Ovary (tissue), 3 donors: ENCODE data around the gene ANKRD22.

Experiments used
- POLR2A ChIP-seq: fragments of 450-650 bp; IDR thresholded peaks from one replicate; pipeline ENCODE4 v1.6.1; 2017; ENCODE audit warnings: antibody characterized with exemption, mild to moderate bottlenecking, moderate library complexity
- TF ChIP-seq, protein P1 (sequence below), 3 donors: fragments of 450-650 bp in 2 of 3; fragments of 200-600 bp in 1 of 3; IDR thresholded peaks; one replicate each; pipeline versions ENCODE4 v1.5.1 to v1.8.0; 2016 to 2022; ENCODE audit warnings: antibody characterized with exemption in 3 of 3, mild to moderate bottlenecking in 1 of 3
- donor health status: DM: no; HTN: no; CAD: no.

DNA sequence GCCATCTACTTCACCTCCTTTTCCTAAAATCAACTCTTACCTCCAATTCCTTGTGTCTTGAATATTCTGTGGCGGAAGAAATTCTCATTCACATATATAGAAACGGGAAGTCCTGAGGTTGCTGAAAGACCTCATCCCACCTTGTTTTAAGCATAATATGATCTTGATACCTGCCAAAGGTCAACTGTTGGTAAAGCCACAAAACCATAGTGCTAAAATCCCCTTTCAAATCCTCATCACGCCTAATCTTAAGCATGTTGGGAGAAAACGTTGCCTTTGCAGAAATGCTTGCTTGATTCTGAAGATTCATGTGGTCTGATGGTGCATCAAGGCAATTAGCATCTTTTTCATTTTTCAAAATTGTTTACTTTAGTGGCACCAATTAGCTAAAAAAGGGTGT, 8.5 kb downstream of the ANKRD22 start:
- no peak for TF ChIP-seq POLR2A
- TF ChIP-seq, protein P1, sequence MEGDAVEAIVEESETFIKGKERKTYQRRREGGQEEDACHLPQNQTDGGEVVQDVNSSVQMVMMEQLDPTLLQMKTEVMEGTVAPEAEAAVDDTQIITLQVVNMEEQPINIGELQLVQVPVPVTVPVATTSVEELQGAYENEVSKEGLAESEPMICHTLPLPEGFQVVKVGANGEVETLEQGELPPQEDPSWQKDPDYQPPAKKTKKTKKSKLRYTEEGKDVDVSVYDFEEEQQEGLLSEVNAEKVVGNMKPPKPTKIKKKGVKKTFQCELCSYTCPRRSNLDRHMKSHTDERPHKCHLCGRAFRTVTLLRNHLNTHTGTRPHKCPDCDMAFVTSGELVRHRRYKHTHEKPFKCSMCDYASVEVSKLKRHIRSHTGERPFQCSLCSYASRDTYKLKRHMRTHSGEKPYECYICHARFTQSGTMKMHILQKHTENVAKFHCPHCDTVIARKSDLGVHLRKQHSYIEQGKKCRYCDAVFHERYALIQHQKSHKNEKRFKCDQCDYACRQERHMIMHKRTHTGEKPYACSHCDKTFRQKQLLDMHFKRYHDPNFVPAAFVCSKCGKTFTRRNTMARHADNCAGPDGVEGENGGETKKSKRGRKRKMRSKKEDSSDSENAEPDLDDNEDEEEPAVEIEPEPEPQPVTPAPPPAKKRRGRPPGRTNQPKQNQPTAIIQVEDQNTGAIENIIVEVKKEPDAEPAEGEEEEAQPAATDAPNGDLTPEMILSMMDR (IDR thresholded peaks at IDR 0.05) = no peak
